IMR-90 (cell line): Measurements from ENCODE around the gene COL25A1. TPM values are rescaled to one million over a fixed set of nuclear protein-coding genes. Genes with fewer than 3 reads are reported as not detected.

ENCODE experiments used
- ATAC-seq: fragments of 200-7000 bp; cut with Tn5 transposase; 2 replicates; pipeline ENCODE4 v1.9.1; 2020; ENCODE audit warnings: low read depth, mild to moderate bottlenecking, moderate library complexity
- BruUV-seq: library from RNA; stranded (reverse); fragments of 400-500 nt; replicated peaks from 2 replicates; lab custom pipeline; 2021; lab: Mats Ljungman, UMichigan
- CTCF ChIA-PET: fragments of 300-600 bp; formaldehyde crosslinking; extraction: SDS; loops from one replicate; lab custom pipeline; 2021; ENCODE audit warnings: antibody characterized with exemption; lab: Yijun Ruan, JAX
- POLR2A ChIA-PET: fragments of 300-600 bp; sonication (Branson Sonifier 250); formaldehyde crosslinking; loops from one replicate; lab custom pipeline; 2022; ENCODE audit warnings: antibody characterized with exemption; ENCODE audit not compliant: unreplicated experiment; lab: Charles Lee
- DNase-seq: peaks from one replicate; pipeline ENCODE4 v3.0.0; 2013
- H2AFZ ChIP-seq: replicated peaks from 2 replicates; pipeline ENCODE3; 2013; ENCODE audit warnings: low read length, mild to moderate bottlenecking; ENCODE audit not compliant: poor library complexity
- H2AK5ac ChIP-seq: 2 replicates; pipeline ENCODE4 v1.6.1; 2013; ENCODE audit warnings: low read depth, low read length, inconsistent platforms
- H2AK9ac ChIP-seq: replicated peaks from 2 replicates; pipeline ENCODE3; 2013; ENCODE audit warnings: mild to moderate bottlenecking, low read depth, low read length, moderate library complexity; ENCODE audit not compliant: poor library complexity
- H2BK120ac ChIP-seq: 2 replicates; pipeline ENCODE4 v1.6.1; 2013; ENCODE audit warnings: low read depth, low read length, inconsistent platforms
- H2BK15ac ChIP-seq: 3 replicates; pipeline ENCODE4 v1.6.1; 2013; ENCODE audit warnings: low read depth, low read length, inconsistent platforms
- H2BK20ac ChIP-seq: 2 replicates; pipeline ENCODE4 v1.6.1; 2013; ENCODE audit warnings: low read depth, mild to moderate bottlenecking, inconsistent platforms, low read length, moderate library complexity
- H2BK5ac ChIP-seq: 2 replicates; pipeline ENCODE4 v1.6.1; 2013; ENCODE audit warnings: mild to moderate bottlenecking, low read depth, low read length, inconsistent platforms; ENCODE audit not compliant: poor library complexity, severe bottlenecking
- H3K14ac ChIP-seq: replicated peaks from 2 replicates; pipeline ENCODE4 v1.6.1; 2013; ENCODE audit warnings: low read depth, low read length, inconsistent platforms
- H3K18ac ChIP-seq: 2 replicates; pipeline ENCODE4 v1.6.1; 2013; ENCODE audit warnings: low read depth, low read length, control low read depth
- H3K23ac ChIP-seq: 2 replicates; pipeline ENCODE4 v1.6.1; 2013; ENCODE audit warnings: low read depth, low read length, inconsistent platforms
- H3K27ac ChIP-seq: 2 replicates; pipeline ENCODE4 v1.5.1; 2013; ENCODE audit warnings: mild to moderate bottlenecking, control low read depth, low read length; ENCODE audit not compliant: insufficient read depth
- H3K27me3 ChIP-seq: 2 replicates; pipeline ENCODE4 v1.6.1; 2013; ENCODE audit warnings: low read length; ENCODE audit not compliant: control insufficient read depth, insufficient read depth
- H3K36me3 ChIP-seq: 2 replicates; pipeline ENCODE4 v1.6.1; 2013; ENCODE audit warnings: low read length, mixed read lengths; ENCODE audit not compliant: control insufficient read depth, insufficient read depth
- H3K4ac ChIP-seq: 2 replicates; pipeline ENCODE4 v1.6.1; 2013; ENCODE audit warnings: low read depth, low read length, inconsistent platforms
- H3K4me1 ChIP-seq: 2 replicates; pipeline ENCODE4 v1.6.1; 2013; ENCODE audit warnings: low read length, mixed read lengths; ENCODE audit not compliant: control insufficient read depth, insufficient read depth
- H3K4me2 ChIP-seq: 2 replicates; pipeline ENCODE4 v1.6.1; 2013; ENCODE audit warnings: low read depth, mild to moderate bottlenecking, control low read depth, low read length, moderate library complexity
- H3K4me3 ChIP-seq: 2 replicates; pipeline ENCODE4 v1.5.1; 2013; ENCODE audit warnings: low read depth, mild to moderate bottlenecking, control low read depth, low read length, moderate library complexity; ENCODE audit not compliant: insufficient read depth
- H3K56ac ChIP-seq: 2 replicates; pipeline ENCODE4 v1.6.1; 2013; ENCODE audit warnings: low read length, inconsistent platforms; ENCODE audit not compliant: insufficient read depth; ENCODE audit errors: extremely low read depth
- H3K79me1 ChIP-seq, 2 experiments: 2 replicates each; pipeline ENCODE4 v1.6.1; 2013; ENCODE audit warnings: low read length in 2 of 2, inconsistent platforms in 1 of 2, low read depth in 1 of 2
- H3K9ac ChIP-seq: 2 replicates; pipeline ENCODE4 v1.6.1; 2013; ENCODE audit warnings: low read depth, low read length, control low read depth
- H3K9me1 ChIP-seq: 2 replicates; pipeline ENCODE4 v1.6.1; 2013; ENCODE audit warnings: low read length, inconsistent platforms; ENCODE audit not compliant: insufficient read depth
- H3K9me3 ChIP-seq: 2 replicates; pipeline ENCODE4 v1.6.1; 2013; ENCODE audit warnings: low read length; ENCODE audit not compliant: control insufficient read depth, insufficient read depth
- H4K20me1 ChIP-seq: 2 replicates; pipeline ENCODE4 v1.6.1; 2013; ENCODE audit warnings: low read length, inconsistent platforms; ENCODE audit not compliant: insufficient read depth
- H4K5ac ChIP-seq: 2 replicates; pipeline ENCODE4 v1.6.1; 2013; ENCODE audit warnings: mild to moderate bottlenecking, low read depth, low read length, control low read depth
- H4K8ac ChIP-seq, 2 experiments: 2 replicates each; pipeline ENCODE4 v1.6.1; 2013; ENCODE audit warnings: low read depth in 2 of 2, low read length in 2 of 2, control low read depth in 1 of 2, inconsistent platforms in 1 of 2
- H4K91ac ChIP-seq: 2 replicates; pipeline ENCODE4 v1.6.1; 2013; ENCODE audit warnings: low read depth, low read length, inconsistent platforms; ENCODE audit not compliant: insufficient read depth
- CHD1 ChIP-seq: IDR thresholded peaks from 2 replicates; pipeline ENCODE4 v1.6.1; 2012; ENCODE audit warnings: low read depth, low read length, improper control_type of control experiment
- CTCF ChIP-seq: conservative IDR thresholded peaks from 2 replicates; pipeline ENCODE4 v1.5.1; 2012; ENCODE audit warnings: mild to moderate bottlenecking, low read depth, low read length, improper control_type of control experiment
- ELK1 ChIP-seq: fragments of 150-350 bp; IDR thresholded peaks from 2 replicates; pipeline ENCODE4 v1.6.1; 2016; ENCODE audit warnings: low read depth, mild to moderate bottlenecking, low read length, moderate library complexity, borderline replicate concordance
- MAFK ChIP-seq: IDR thresholded peaks from 2 replicates; pipeline ENCODE4 v1.6.1; 2012; ENCODE audit warnings: low read depth, low read length, improper control_type of control experiment
- MAZ ChIP-seq: IDR thresholded peaks from 2 replicates; pipeline ENCODE4 v1.6.1; 2012; ENCODE audit warnings: low read depth, mild to moderate bottlenecking, low read length, improper control_type of control experiment, moderate library complexity, borderline replicate concordance
- MXI1 ChIP-seq: IDR thresholded peaks from 2 replicates; pipeline ENCODE4 v1.6.1; 2012; ENCODE audit warnings: low read depth, mild to moderate bottlenecking, low read length, moderate library complexity, borderline replicate concordance
- RCOR1 ChIP-seq: IDR thresholded peaks from 2 replicates; pipeline ENCODE4 v1.6.1; 2012; ENCODE audit warnings: mild to moderate bottlenecking, low read length, improper control_type of control experiment; ENCODE audit not compliant: insufficient replicate concordance
- RFX5 ChIP-seq: IDR thresholded peaks from 2 replicates; pipeline ENCODE4 v1.8.0; 2012; ENCODE audit warnings: low read depth, mild to moderate bottlenecking, low read length, moderate library complexity
- SMC3 ChIP-seq: fragments of 150-350 bp; IDR thresholded peaks from 2 replicates; pipeline ENCODE4 v1.6.1; 2016; ENCODE audit warnings: low read depth, mild to moderate bottlenecking, antibody characterized with exemption, low read length, moderate library complexity
- USF2 ChIP-seq: fragments of 150-350 bp; IDR thresholded peaks from 2 replicates; pipeline ENCODE4 v1.6.1; 2017; ENCODE audit warnings: mild to moderate bottlenecking, antibody characterized with exemption, low read length, low read depth
- WGBS, 2 experiments: methylation state at CpG; one replicate each; pipeline versions ENCODE4 v1.1.5 to v1.1.7; 2013; ENCODE audit warnings: missing lambda C conversion rate in 2 of 2; ENCODE audit not compliant: insufficient read length in 1 of 2; ENCODE audit errors: extremely low coverage in 2 of 2; 5-methylcytosine and 5-hydroxymethylcytosine counted together
- dilution Hi-C: fragments of 300-500 bp; cut with HindIII; formaldehyde crosslinking; loops from one replicate; pipeline ENCODE4 v1.14.3; 2018; ENCODE audit warnings: low sequenced_read_pairs; ENCODE audit not compliant: unreplicated experiment
- in situ Hi-C: fragments of 300-500 bp; cut with MboI; formaldehyde crosslinking; loops from 3 replicates; pipeline ENCODE4 v1.14.3; 2019; ENCODE audit warnings: low sequenced_read_pairs, inconsistent platforms, mixed read lengths
- intact Hi-C: fragments of 100-400 bp; cut with micrococcal nuclease; formaldehyde crosslinking; loops from 2 replicates; pipeline ENCODE4 v1.10.0; 2022
- polyA plus RNA-seq, 3 experiments: library from polyadenylated mRNA; depleted of rRNA; stranded (reverse); fragments of >200 nt; gene quantifications; 2 replicates each; pipeline ENCODE4 v1.2.3, GENCODE V29; 2012; ENCODE audit warnings: low replicate concordance in 1 of 3
- total RNA-seq: library from RNA; depleted of rRNA; stranded (reverse); fragments of >200 nt; gene quantifications from 2 replicates; pipeline ENCODE4 v1.2.3, GENCODE V29; 2012

COL25A1 gene
- total and polyA plus RNA-seq, 2 of the 4 experiments (the other 2 are of a cell fraction), result under 0.01 to 0.05 TPM

- H3K27ac ChIP-seq, result no peak overlapping the region
- DNase-seq (no peak), ATAC-seq (no peak)
- H3K9me3 ChIP-seq, result no peaks in the 10 kb centered on the region
- no peaks in the 10 kb centered on the region for H3K9me1 ChIP-seq
- H3K4me1 ChIP-seq, result no peaks in the 10 kb centered on the region
- no peak overlapping the region for H3K56ac ChIP-seq
- dilution Hi-C loops, result no loop called here
- no peak overlapping the region for H2BK5ac ChIP-seq
- ChIA-PET POLR2A (no interaction called here), CTCF (no interaction called here)
- H3K18ac ChIP-seq, result no peak overlapping the region
- H3K36me3 ChIP-seq, result no peaks in the 10 kb centered on the region
- H3K23ac ChIP-seq, result no peak overlapping the region
- no peak overlapping the region for H2BK120ac ChIP-seq
- H2BK20ac ChIP-seq, result no peak overlapping the region
- intact Hi-C loops, result no loop called here
- H2AK9ac ChIP-seq, result no peak overlapping the region
- no peak overlapping the region for H3K4ac ChIP-seq
- TF ChIP-seq CTCF (no peak), MXI1 (no peak), ELK1 (no peak), CHD1 (no peak), MAZ (no peak), MAFK (no peak), RFX5 (no peak), SMC3 (no peak), USF2 (no peak), RCOR1 (no peak)
- no peak overlapping the region for H3K4me2 ChIP-seq
- H4K91ac ChIP-seq, result no peak overlapping the region
- in situ Hi-C loops, result no loop called here
- H3K27me3 ChIP-seq, result no peaks in the 10 kb centered on the region
- H4K20me1 ChIP-seq, result no peaks in the 10 kb centered on the region
- no peak overlapping the region for H2AK5ac ChIP-seq
- H3K79me1 ChIP-seq, result no peaks in the 10 kb centered on the region
- no peak overlapping the region for H3K4me3 ChIP-seq
- no TSS peak for BruUV-seq
- H2AFZ ChIP-seq, result no peak overlapping the region
- H4K8ac ChIP-seq, result no peak overlapping the region
- no peak overlapping the region for H2BK15ac ChIP-seq
- no CpG with 5 or more reads among the region's 1 CpG for WGBS, 2 experiments
- no peak overlapping the region for H3K9ac ChIP-seq
- H4K5ac ChIP-seq, result no peak overlapping the region
- H3K14ac ChIP-seq, result no peak overlapping the region
These were observed 180.9 kb downstream of the COL25A1 start for GRCh38 chr4:109121561-109121960.
